Measurements from ENCODE around the gene CCDC57. TPM values are rescaled to one million over a fixed set of nuclear protein-coding genes. Genes with fewer than 3 reads are reported as not detected.

Gene CCDC57
- total and polyA plus RNA-seq, 2 experiments from 2014 or later = 10.6 to 15.3 TPM

- Histone ChIP-seq H3K4me3 (no peak overlapping the region), H3K4me2 (ENCODE audit: unreplicated experiment) (no peak overlapping the region), H3K27ac (no peak overlapping the region), H3K9ac (no peak overlapping the region), H3K79me2 (ENCODE audit: insufficient read depth) (no peaks in the 10 kb centered on the region), H3K4me1 (ENCODE audit: insufficient read depth) (no peaks in the 10 kb centered on the region), H4K20me1 (ENCODE audit: insufficient read depth) (no peaks in the 10 kb centered on the region), H3F3A (ENCODE audit: insufficient read depth) (no peaks in the 10 kb centered on the region), H2AFZ (no peak overlapping the region), H3K27me3 (replicated peaks; ENCODE audit: insufficient read depth) (no peaks in the 10 kb centered on the region), H3K36me3 (ENCODE audit: low read depth) (peaks cover 5% of the 10 kb centered on the region; the same call in 1 of the 2 replicates), H3K9me3 (ENCODE audit: low read depth) (no peaks in the 10 kb centered on the region), H3K9me2 (ENCODE audit: insufficient read depth) (no peaks in the 10 kb centered on the region)
- TF ChIP-seq EZH2phosphoT487 (IDR thresholded peaks at IDR 0.05; ENCODE audit: insufficient read depth, low read depth) = no peak
- TF ChIP-seq EZH2 (IDR thresholded peaks at IDR 0.05; ENCODE audit: insufficient read depth, poor library complexity, severe bottlenecking) = no peak
- no peak for DNase-seq
- in situ Hi-C loops (cut with MboI) = no loop called here
- WGBS, 2 experiments (ENCODE audit: low coverage in 1 of 2, low lambda C conversion rate in 2 of 2, missing lambda C conversion rate in 2 of 2) = 89 to 91% methylated on average over 26 of the region's 26 CpGs
Observed at GRCh38 chr17:82188001-82188961, 24.4 kb downstream of the CCDC57 start.

DNA sequence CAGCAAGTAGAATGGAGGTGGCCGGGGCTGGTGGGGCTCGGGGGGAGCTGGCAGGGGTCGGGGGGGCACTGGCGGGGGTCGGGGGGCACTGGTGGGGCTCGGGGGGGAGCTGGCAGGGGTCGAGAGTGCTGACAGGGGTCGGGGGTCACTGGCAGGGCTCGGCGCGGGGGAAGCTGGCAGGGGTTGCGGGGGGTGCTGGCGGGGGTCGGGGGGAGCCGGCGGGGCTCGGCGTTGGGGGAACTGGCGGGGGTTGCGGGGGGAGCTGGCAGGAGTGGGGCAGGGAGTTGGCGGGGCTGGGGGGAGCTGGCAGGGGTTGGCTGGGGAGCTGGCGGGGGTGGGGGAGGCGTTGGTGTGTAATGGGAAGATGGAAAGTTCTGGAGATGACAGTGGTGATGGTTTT lies 25.1 kb downstream of the CCDC57 start:
- WGBS, 2 experiments (ENCODE audit: low coverage in 1 of 2, low lambda C conversion rate in 2 of 2, missing lambda C conversion rate in 2 of 2) = 87 to 93% methylated on average over 3 to 23 of the region's 23 CpGs
- no peaks in the 10 kb centered on the region for H3K4me1 ChIP-seq (ENCODE audit: insufficient read depth)
- no peak for TF ChIP-seq EZH2phosphoT487 (IDR thresholded peaks at IDR 0.05; ENCODE audit: insufficient read depth, low read depth)
- TF ChIP-seq EZH2 (IDR thresholded peaks at IDR 0.05; ENCODE audit: insufficient read depth, poor library complexity, severe bottlenecking) = no peak
- H4K20me1 ChIP-seq (ENCODE audit: insufficient read depth) = no peaks in the 10 kb centered on the region
- H3F3A ChIP-seq (ENCODE audit: insufficient read depth) = no peaks in the 10 kb centered on the region
- H3K9me3 ChIP-seq (ENCODE audit: low read depth) = no peaks in the 10 kb centered on the region
- H3K27me3 ChIP-seq (replicated peaks; ENCODE audit: insufficient read depth) = no peaks in the 10 kb centered on the region
- H3K9ac ChIP-seq = no peak overlapping the region
- no peak overlapping the region for H3K4me2 ChIP-seq (ENCODE audit: unreplicated experiment)
- peaks cover 5% of the 10 kb centered on the region; the same call in 1 of the 2 replicates for H3K36me3 ChIP-seq (ENCODE audit: low read depth)
- no peaks in the 10 kb centered on the region for H3K9me2 ChIP-seq (ENCODE audit: insufficient read depth)
- H3K27ac ChIP-seq = no peak overlapping the region
- no peak overlapping the region for H2AFZ ChIP-seq
- no peak overlapping the region for H3K4me3 ChIP-seq
- H3K79me2 ChIP-seq (ENCODE audit: insufficient read depth) = no peaks in the 10 kb centered on the region
- no peak for DNase-seq
- in situ Hi-C loops (cut with MboI) = no loop called here

DNA sequence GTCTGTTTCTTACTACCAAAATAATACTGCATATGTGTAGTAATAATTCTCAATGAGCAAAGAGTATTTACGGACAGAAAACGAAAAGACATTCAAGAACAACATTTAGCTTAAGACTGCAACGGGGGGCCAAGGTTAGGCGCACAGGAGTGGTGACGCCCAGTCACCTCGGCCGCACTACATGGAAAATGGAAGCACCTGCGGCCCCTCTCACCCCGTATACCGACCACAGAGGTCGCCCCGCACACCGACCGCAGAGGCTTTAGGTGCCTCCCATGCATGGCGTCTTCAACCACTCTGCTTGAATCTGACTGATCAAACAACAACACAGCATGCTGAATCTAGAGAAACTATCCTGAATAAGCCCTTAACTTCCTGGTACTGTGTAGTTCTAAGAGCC lies 26.4 kb downstream of the CCDC57 start:
- no peak overlapping the region for H2AFZ ChIP-seq
- no peaks in the 10 kb centered on the region for H3F3A ChIP-seq (ENCODE audit: insufficient read depth)
- no peak overlapping the region for H3K9ac ChIP-seq
- H3K79me2 ChIP-seq (ENCODE audit: insufficient read depth) = no peaks in the 10 kb centered on the region
- WGBS, 2 experiments (ENCODE audit: low coverage in 1 of 2, low lambda C conversion rate in 2 of 2, missing lambda C conversion rate in 2 of 2) = 96 to 97% methylated on average over 15 of the region's 15 CpGs
- H4K20me1 ChIP-seq (ENCODE audit: insufficient read depth) = no peaks in the 10 kb centered on the region
- no peak for DNase-seq
- H3K9me3 ChIP-seq (ENCODE audit: low read depth) = no peaks in the 10 kb centered on the region
- H3K36me3 ChIP-seq (ENCODE audit: low read depth) = 0 out of 2 replicates have a peak, but pooled peaks cover 5% of the 10 kb centered on the region
- in situ Hi-C loops (cut with MboI) = no loop called here
- no peak overlapping the region for H3K4me2 ChIP-seq (ENCODE audit: unreplicated experiment)
- H3K4me1 ChIP-seq (ENCODE audit: insufficient read depth) = no peaks in the 10 kb centered on the region
- H3K27me3 ChIP-seq (replicated peaks; ENCODE audit: insufficient read depth) = no peaks in the 10 kb centered on the region
- H3K4me3 ChIP-seq = no peak overlapping the region
- no peak for TF ChIP-seq EZH2 (IDR thresholded peaks at IDR 0.05; ENCODE audit: insufficient read depth, poor library complexity, severe bottlenecking)
- TF ChIP-seq EZH2phosphoT487 (IDR thresholded peaks at IDR 0.05; ENCODE audit: insufficient read depth, low read depth) = no peak
- H3K9me2 ChIP-seq (ENCODE audit: insufficient read depth) = no peaks in the 10 kb centered on the region
- H3K27ac ChIP-seq = no peak overlapping the region

DNA sequence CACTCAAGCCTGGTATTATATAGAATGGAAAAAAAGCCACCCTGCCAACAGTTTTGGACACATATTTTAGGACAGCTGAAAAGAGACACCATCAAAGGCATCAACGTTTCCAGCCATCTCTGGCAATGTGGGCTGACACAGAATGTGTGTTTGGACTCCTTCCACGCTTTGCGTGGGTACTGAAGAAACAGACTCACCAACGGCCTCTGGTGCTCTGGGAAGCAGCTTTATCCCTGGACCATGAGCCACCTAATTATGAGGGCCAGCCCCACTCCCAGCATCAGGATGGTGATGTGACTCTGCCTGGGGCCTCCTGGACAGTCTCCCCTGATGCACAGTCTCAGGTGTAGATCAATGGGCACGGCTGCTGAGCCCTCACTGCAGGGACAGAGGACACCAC lies 27.9 kb downstream of the CCDC57 start:
- no peaks in the 10 kb centered on the region for H4K20me1 ChIP-seq (ENCODE audit: insufficient read depth)
- DNase-seq = no peak
- no peaks in the 10 kb centered on the region for H3K4me1 ChIP-seq (ENCODE audit: insufficient read depth)
- no peak overlapping the region for H3K27ac ChIP-seq
- WGBS, 2 experiments (ENCODE audit: low coverage in 1 of 2, low lambda C conversion rate in 2 of 2, missing lambda C conversion rate in 2 of 2) = 78 to 84% methylated on average over 5 of the region's 5 CpGs
- H3K79me2 ChIP-seq (ENCODE audit: insufficient read depth) = no peaks in the 10 kb centered on the region
- no peaks in the 10 kb centered on the region for H3K9me3 ChIP-seq (ENCODE audit: low read depth)
- no peak overlapping the region for H2AFZ ChIP-seq
- H3K27me3 ChIP-seq (replicated peaks; ENCODE audit: insufficient read depth) = no peaks in the 10 kb centered on the region
- H3K9ac ChIP-seq = no peak overlapping the region
- H3K4me3 ChIP-seq = no peak overlapping the region
- H3K4me2 ChIP-seq (ENCODE audit: unreplicated experiment) = no peak overlapping the region
- no peaks in the 10 kb centered on the region for H3K9me2 ChIP-seq (ENCODE audit: insufficient read depth)
- no peaks in the 10 kb centered on the region for H3F3A ChIP-seq (ENCODE audit: insufficient read depth)
- no peak for TF ChIP-seq EZH2 (IDR thresholded peaks at IDR 0.05; ENCODE audit: insufficient read depth, poor library complexity, severe bottlenecking)
- TF ChIP-seq EZH2phosphoT487 (IDR thresholded peaks at IDR 0.05; ENCODE audit: insufficient read depth, low read depth) = no peak
- in situ Hi-C loops (cut with MboI) = no loop called here
- H3K36me3 ChIP-seq (ENCODE audit: low read depth) = 0 out of 2 replicates have a peak, but pooled peaks cover 5% of the 10 kb centered on the region
